Astrocyte of the spinal cord (primary cell): ENCODE results near the gene RNPEPL1.

Experiments
- DNase-seq: peaks from one replicate; pipeline ENCODE4 v3.0.0; 2011; ENCODE audit warnings: low read depth, low spot score
- H3K4me3 ChIP-seq: 2 replicates; pipeline ENCODE4 v1.5.1; 2011; ENCODE audit warnings: low read depth, mild to moderate bottlenecking, low read length, moderate library complexity
- CTCF ChIP-seq: IDR thresholded peaks from 2 replicates; pipeline ENCODE4 v1.5.1; 2012; ENCODE audit warnings: low read depth, mild to moderate bottlenecking, low read length, inconsistent platforms
- in situ Hi-C: cut with HindIII; loops from 2 replicates; pipeline ENCODE4 v1.10.0; 2017; ENCODE audit warnings: low sequenced_read_pairs

Gene RNPEPL1

GRCh38 chr2:240596491-240596931 lies 28.2 kb downstream of the RNPEPL1 start:
- DNase-seq: no peak
- in situ Hi-C loops: no loop called here
- no peak overlapping the region for H3K4me3 ChIP-seq
- TF ChIP-seq CTCF: no peak

DNA sequence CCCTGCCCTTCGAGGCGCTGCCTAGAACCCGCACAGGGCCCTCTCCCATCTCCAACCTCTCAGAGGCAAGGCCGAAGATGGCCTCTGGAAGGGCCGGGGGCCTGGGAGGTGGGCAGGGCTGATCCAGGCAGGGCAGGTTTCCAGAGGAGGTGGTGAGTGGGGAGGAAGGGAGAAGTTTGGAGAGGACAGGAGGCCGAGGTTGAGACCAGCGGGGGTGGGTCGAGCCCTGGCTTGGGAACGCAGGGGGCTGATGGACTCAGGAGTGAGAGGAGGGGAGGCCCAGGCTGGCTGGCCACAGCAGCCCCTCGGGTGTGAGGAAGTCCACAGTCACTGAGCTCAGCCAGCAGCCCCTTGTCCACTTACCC lies 28.8 kb downstream of the RNPEPL1 start:
- TF ChIP-seq CTCF: no peak
- no peak overlapping the region for H3K4me3 ChIP-seq
- in situ Hi-C loops: no loop called here
- no peak for DNase-seq

- no peak for TF ChIP-seq CTCF
- in situ Hi-C loops: no loop called here
- no peak for DNase-seq
Measured at GRCh38 chr2:240597419-240598181, 29.3 kb downstream of the RNPEPL1 start.

GRCh38 chr2:240598311-240598911 lies 30.1 kb downstream of the RNPEPL1 start:
- no peak overlapping the region for H3K4me3 ChIP-seq
- TF ChIP-seq CTCF: no peak
- no peak for DNase-seq
- in situ Hi-C loops: no loop called here

More at GRCh38 chr2:240597419-240598181, 29.3 kb downstream of the RNPEPL1 start:
- no peak overlapping the region for H3K4me3 ChIP-seq

- in situ Hi-C loops: no loop called here
- no peak for DNase-seq
- H3K4me3 ChIP-seq: no peak overlapping the region
- TF ChIP-seq CTCF: no peak
Measured at GRCh38 chr2:240599141-240599583, 30.9 kb downstream of the RNPEPL1 start.

DNA sequence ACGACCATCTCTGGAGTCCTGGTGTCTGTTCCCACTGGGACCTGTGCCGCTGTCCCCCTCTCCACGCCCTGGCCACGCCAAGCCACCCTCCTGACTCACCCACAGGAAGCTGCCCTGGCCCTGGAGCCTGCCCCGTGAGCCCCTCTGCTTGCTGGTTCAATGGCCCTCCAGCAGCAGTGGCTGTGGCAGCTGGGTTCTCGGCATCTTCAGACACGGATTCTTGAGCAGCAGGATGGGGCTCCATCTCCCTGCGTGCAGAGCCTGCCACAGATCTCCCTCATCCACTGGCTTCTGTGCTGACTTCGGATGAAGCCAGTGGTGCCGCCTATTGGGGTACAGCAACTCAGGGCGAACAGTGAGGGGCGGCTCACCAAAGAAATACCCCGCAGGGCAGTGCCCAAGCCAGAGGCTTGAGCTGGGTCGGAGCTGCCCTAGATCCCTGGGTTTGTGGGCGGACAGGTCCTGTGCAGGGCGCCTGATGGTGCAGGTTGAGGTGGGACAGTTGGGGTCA lies 32.2 kb downstream of the RNPEPL1 start:
- DNase-seq: no peak
- no peak overlapping the region for H3K4me3 ChIP-seq
- no peak for TF ChIP-seq CTCF
- in situ Hi-C loops: no loop called here
